Globus pallidus (tissue), 1 donor: ENCODE results near the gene TUBA4B.

Experiments
- DNase-seq: peaks from one replicate; pipeline ENCODE4 v3.0.0-alpha.2; 2015; ENCODE audit warnings: low spot score

Gene TUBA4B

DNA sequence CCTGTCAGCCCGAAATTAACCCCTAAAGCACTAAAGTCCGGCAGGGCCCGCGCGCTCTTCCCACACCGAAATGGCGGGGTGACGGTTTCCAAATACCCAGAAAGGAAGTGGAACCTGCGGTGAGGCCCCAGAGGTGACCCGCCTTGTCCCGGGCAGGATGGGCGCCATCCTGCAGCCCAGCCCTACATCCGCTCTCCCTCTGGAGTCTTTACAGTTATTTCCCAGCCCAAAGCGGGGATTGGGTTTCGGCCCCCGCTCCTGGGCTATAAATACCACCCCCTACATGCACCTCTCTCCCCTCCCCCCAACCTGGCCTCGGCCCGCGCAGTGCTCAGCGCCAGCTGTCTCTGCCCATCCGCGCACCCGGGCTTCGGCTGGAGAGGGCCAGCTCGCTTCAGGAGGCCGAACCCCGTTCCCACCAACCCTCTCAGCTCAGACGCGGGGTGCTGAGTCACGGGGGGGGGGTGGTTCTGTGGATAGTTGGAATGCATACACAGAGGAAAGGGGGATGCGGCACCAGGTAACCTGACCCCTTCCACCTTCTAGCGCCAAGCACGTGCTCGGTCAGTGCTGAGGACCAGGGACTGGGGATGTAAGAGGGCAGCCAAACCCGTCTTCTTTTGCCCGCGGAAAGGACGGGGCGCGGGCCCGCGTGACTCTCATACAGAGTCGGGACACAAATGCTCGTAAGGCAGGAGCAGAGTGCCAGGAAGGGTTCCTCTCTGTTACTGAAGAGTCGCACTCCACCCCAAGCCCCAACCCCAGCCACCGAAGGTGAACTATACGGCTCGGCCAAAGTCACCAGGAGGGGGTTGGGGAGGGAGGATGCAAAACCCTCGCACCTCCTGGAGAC, at the start of gene TUBA4B:
TSS of gene TUBA4B (plus strand) at position 344 of the 853 bp plus-strand sequence. CDS start at position 509, 165 bp downstream.
- DNase-seq = no peak

DNA sequence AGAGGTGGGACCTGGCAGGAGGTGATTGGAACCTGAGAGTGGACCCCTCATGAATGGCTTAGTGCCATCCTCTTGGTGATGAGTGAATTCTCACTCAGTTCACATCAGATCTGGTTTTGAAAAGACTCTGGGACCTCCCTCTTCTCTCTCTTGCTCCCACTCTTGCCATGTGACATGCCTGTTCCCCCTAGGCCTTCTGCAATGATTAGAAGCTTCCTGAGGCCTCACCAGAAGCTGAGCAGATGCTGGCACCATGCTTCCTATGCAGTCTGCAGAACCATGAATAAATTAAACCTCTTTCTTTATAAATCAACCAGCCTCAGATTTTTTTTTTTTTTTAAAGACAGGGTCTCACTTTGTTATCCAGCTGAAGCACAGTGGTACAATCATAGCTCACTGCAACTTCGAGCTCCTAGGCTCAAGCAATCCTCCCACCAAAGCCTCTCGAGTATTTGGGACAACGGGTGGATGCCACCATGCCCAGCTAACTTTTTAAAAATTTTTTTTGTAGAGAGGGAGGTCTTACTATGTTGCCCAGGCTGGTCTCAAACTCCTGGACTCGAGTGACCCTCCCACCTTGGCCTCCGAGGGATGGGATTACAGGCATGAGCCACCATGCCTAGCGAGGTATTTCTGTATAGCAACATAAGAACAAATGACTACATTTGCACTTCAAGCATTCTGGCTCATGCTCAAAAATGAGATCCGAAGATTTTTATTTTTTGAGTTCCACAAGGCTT, 48.4 kb upstream of the TUBA4B start:
- no peak for DNase-seq

DNA sequence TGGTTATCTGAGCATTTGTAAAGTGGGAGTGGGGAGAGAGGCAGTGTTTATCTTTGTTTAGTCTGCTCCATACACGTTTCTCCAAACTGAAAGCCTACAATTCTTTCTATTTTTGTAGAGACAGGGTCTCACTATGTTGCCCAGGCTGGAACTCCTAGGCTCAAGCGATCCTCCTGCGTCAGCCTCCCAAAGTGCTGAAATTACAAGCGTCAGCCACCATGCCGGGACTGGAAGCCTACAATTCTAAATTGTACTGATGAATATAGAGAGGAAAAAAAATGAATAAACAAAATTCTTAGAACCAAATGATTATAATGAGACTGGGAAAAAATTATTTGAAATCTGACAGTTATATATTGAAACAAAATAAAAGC, 47.9 kb upstream of the TUBA4B start:
- no peak for DNase-seq

DNA sequence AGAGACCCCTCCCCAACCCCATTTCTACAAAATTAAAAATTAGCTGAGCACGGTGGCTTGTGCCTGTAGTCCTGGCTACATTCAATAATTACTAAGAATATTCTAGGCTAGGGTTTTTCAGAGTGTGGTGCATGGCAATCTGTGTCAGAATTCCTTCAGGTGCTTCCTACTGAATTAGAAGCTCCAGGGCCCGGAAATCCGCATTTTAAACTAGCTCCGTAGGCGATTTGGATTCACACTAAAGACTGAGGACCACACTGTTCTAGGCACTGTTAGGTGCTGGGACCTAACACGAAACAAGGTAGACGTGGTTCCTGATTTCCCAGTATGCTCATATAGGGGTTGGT, 47.1 kb upstream of the TUBA4B start:
- no peak for DNase-seq

DNA sequence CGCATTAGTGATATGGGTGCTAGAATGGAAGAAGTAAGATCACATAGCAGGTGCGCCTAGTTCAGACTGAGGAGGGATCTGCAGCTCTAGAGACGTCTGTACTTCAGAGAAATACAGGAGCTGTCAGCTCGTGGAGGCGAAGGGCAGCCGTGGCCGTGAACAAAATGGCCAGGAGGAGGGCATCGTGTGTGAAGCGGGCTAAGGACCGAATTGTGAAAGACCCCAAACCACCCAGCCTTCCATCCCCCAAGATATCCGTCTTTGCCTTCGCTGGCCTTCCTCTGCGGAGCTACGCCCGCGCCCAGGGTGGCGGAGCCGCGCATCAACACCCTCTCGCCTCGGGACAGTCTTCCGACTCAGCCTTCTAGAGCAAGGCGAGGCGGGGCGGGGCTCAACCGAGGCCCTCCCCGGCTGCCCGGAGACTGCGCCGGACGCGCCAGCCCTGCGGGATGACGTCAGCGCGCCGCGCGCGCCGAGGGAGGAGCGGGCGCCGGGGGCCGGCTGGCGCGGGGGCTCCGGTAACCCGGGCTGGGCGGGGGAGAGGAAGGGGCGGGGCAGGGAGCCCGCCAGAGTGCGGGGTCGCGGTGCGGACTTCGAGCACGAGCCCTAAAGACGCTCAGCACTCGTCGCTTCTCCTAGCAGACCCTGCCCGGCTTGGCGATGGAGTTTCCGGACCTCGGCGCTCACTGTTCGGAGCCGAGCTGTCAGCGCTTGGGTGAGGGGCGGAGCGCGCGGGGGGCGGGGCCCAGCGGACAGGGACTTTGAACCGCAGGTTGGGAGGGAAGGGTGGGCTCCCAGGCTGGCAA, 46.5 kb upstream of the TUBA4B start, which contains the start of gene ZFAND2B:
TSS of gene ZFAND2B (plus strand) at position 455 of the 806 bp plus-strand sequence. CDS start at position 661, 206 bp downstream.
- peak; percentile 95 for DNase-seq

DNA sequence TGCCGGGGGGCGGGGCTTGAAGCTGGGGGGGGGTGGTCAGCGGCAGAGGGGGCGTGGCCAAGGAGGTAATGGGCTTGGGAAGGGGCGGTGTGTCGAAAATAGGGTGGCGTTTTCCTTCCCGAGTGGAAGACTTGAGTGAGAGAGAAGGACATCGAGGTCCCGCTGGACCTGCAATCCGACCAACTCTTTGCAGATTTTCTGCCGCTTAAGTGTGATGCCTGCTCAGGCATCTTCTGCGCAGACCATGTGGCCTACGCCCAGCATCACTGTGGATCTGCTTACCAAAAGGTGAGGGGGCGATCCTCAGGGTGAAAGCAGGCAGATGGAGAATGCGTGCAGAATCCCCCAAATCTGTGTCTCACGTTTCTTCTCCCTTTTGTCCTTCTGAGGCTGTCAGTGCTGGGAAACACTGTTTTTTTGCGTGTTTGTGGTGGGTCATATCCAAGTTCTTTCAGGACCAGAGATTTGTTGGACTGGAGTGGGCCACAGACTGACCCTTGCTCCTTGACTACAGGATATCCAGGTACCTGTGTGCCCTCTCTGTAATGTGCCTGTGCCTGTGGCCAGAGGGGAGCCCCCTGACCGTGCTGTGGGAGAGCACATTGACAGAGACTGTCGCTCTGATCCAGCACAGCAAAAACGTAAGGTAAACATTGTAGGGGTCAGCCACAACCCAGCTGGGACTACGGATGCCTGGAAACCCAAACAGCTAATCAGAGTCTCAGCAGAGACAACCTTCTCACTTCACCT, 45.7 kb upstream of the TUBA4B start:
- DNase-seq = no peak

DNA sequence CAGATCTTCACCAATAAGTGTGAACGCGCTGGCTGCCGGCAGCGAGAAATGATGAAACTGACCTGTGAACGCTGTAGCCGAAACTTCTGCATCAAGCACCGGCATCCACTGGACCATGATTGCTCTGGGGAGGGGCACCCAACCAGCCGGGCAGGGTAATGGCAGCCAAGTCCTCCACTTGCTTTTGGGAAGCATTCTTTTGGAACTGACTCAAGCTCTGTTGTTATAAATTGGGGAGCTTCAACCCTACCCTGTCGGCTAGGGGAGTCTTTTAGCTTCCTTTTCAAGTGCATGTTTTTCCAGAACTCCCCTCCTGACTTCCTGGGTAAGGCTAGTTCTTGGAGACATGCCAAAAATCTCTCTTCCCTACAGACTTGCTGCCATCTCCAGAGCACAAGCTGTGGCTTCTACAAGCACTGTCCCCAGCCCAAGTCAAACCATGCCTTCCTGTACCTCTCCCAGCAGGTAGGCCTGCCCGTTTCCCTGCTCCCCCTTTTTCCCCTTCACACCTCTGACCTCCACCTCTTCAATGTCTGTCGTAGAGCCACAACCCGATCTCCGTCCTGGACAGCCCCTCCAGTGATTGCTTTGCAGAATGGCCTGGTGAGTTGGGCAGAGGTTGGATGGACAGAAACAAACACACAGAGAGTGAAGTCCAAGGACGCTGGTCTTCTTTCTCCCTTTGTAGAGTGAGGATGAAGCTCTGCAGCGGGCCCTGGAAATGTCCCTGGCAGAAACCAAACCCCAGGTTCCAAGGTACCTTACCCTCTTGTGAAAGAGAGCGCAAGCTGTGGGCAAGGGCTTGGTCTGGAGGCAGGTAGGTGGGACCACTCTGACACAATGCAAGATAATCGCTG, 44.9 kb upstream of the TUBA4B start:
- DNase-seq = no peak

DNA sequence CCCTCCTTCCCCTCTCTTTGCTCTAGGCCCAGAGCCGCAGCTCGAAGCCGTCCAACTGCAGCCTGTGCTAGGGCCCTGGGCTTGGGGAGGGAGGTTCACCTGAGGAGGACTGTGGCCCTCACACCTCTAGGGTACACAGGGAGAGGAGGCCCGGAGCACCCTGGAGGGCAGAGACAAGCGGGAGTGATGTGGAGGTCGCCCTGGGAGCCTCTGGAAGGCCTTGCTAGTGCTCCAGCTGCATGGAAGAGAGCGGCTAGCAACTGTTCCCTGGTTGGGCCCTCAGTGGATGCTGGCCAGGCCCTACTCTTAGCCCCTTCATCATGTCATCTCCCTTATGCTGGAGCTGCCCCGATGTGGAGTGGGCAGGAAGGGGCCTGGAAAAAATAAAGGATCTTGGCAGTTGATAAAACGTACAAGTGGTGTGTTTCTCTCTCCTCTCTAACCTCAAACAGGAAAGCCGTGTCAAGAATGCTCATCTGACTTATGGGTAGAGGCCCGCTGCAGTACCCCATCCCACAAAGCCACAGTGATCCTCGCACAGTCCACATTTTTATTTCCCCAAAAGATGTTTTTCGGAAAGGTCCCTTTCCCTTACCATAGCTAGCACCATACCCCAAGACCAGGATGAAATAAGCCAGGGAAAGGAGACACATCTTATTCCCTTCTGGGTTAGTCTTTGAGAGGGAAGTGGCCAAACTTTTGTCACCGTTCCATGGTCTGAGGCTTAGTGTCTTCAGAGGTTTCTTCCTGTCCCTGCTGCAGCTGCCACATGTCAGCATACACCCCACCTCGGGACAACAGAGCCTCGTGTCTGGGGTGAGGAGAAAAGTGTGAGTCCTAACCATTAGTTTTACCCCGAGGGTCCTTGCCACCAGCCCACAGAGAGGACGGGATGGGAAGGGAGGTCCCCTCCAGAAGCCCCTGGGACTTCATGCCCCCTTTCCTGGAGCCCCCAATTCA, 43.5 kb upstream of the TUBA4B start:
- no peak for DNase-seq

DNA sequence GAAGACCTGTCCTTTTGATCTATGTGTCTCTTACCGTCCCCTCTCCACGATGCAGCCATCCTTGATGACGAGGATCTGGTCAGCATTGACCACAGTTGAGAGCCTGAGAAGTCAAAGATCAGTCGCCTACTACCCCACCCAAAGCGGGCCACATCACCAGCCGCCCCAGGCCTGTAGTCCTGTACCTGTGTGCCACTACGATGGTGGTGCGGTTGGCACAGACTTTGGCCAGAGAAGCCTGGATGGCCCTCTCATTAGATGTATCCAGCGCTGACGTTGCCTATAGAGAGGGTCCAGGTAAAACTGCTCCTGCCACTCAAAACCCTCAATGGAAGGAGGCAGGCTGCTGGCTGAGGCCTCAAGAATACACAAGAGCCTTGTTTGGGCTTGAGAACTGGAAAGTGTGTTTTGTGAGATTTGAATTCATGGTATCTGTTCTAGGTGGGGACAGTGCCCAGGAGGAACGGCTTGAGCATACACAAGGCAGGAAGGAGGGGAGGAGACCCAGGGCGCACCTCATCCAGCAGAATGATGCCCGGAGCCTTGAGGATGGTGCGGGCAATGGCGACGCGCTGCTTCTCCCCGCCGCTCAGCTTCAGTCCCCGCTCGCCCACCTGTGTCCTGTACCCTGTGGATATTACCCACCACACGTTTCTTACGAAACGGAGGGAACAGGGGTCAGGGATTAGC, 42.7 kb upstream of the TUBA4B start:
- DNase-seq = no peak

DNA sequence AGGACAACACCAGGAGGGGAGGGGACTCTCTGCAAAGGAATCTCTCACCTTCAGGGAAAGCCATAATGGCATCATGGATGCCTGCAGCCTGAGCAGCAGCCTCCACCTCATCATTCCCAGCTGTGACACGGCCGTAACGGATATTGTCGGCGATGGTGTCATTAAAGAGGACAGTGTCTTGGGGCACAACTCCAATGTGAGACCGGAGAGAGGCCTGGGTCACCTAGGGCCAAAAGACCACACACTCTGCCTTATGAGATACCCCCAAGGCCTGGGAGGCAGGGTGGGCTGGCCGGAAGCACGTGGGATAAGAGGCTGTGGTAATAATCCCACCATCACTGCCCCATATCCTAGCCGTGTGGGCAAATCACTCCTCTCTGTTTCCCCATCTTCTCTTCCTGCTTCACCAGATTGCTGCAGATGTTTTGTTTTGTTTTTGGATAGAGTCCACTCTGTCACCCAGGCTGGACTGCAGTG, 42.1 kb upstream of the TUBA4B start:
- DNase-seq = no peak

DNA sequence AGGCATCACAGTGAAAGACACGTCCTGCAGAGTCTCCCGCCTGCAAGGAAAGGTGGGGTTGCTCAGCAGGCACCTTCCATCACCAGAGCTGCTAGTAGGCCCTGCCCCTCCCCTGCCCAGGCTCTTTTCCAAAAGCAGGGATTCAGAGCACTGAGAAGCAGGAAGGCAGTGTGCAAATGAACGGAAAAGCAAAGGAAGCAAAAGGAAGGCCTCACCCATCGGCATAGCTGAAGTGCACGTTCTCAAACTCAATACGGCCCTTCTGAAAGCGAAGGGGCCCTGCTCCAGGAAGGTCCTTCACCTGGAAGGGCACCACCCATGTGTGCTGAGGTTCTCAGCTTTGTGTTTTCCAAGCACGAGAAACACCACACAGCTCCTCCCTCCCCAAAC, 40.0 kb upstream of the TUBA4B start:
- DNase-seq = no peak

DNA sequence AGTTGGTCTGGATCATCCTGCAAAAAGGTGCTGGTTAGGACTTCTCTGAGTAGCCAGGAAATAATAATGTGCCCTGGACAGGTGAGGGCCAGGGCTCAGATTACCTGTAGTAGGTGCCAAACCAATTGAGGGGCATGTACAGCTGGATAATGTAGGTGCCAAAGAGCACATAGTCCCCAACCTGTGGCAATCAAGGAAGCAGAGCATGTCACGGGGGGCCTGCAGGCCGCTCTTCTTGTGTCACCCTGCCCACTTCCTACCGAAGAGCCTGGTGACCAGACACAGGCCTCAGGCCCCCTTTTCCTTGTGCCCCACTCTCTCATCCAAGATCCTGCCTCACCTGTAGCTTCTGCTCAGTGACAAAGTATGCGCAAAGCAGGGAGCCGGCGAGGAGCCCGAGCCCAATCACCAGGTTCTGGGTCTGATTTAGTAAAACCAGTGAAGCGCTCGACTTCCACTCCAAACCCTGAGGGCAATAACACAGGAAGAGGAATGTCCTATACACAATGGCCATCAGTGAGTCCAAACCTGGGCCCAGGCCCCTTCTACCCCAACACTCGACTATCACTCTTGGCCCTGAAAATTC, 39.5 kb upstream of the TUBA4B start:
- no peak for DNase-seq

DNA sequence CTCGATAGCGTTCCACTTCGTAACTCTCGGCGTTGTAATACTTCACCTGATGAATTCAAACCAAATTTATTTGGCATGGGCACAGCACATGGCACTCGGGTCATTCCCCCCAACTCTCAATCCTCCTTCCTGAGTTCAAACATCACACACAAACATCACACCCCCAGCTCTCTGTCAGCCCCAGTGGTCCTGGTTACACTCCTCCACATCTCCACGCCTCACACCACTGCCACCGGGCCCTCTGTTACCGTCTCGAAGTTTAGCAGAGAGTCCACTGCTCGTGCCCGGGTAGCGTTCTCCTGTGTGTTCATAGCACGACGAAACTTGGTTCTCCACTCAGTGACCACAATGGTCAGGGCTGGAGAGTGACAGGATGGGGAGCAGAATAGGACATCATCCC, 38.9 kb upstream of the TUBA4B start:
- no peak for DNase-seq

DNA sequence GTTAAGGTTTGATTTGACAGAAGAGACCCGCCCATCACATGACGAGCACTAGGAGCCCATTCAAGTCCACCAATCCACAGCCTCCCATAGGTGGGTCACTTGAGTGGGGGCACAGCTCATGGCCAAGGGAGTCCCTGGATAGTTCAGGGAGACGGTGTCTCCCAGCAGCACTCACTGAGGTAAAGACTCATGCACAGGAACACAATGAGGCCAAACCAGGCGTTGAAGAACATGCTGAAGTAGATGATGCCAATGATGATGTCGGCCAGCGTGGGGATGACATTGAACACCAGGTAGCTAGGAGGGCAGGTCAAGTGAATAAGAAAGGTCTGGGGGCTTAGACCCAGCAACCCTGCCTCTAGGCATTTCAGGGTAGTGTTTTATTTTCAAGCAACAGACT, 38.3 kb upstream of the TUBA4B start:
- DNase-seq = no peak

DNA sequence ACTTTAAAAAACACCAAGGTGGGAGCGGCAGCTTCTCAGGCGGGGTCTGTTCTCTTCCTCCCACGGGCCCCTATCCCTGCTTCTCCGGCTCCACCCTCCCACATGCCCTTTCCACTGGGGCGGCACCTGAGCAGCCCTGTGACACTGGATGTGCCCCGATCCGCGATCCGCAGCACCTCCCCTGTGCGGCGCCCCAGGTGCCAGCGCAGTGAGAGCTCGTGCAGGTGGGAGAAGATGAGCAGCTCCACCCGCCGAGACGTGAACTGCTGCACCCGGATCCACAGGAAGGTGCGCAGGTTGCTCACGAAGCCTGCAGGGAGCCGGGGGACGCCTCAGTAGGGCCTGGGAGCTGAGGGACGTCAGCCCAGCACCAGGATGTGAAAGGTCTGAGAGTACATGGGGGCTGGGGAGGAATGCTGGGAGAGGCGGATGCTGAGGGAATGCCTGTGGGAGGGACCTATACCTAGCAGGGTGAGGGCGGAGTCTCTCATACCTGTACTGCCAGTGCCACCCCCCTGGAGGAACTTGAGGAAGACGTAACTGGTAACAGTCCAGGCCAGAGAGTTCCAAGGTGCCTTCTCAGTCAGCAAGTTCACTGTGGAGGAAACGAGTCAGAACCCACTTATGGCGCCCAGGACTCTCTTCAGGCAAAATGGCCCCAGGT, 37.0 kb upstream of the TUBA4B start:
- DNase-seq = no peak

DNA sequence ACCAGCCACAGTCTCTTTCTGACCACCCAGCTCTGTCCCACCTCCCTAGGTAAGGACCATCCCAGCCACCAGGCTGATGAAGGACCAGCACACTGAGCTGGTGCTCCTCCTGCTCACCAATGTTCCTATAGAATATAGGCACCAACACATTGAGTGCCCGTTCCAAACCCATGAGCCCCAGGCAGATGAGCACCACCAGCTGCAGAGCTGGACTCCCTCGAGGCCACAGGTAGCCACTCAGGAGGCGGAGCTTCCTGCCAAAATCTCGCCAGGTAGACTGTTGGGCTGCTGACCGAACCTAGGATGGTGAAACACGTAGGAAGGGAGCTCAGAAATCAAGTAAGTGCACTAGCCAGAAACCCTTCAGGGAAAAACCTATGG, 36.5 kb upstream of the TUBA4B start:
- DNase-seq = no peak

DNA sequence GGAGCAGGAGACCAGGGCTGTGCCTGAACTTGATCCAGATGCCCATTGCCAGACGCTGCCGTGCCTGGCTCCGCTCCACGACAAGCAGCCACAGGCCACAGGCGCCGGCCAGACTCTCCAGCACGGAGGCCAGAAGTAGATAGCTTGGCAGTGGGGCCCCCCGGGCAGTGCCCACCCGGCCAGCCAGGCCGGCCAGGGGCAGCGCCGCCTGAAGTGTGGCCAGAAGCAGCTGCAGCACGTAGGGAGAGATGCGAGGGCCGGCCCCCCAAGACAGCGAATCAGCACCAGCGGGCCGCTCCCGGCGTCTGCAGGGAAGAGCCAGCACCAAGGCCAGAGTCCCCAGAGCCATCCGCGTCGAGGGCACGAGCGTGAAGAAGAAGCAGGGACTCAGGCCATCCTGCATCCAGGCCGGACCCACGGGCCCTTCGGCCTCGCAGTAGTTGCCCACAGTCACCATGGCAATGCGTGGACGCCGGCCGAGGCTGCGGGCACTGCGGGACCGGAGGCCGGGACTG, 34.8 kb upstream of the TUBA4B start:
- DNase-seq = peak; percentile 72
